Measurements from ENCODE around the gene TRA2B.

- TF ChIP-seq CTCF (IDR thresholded peaks at IDR 0.05 in 2 of 3, conservative IDR thresholded peaks at IDR 0.05 in 1 of 3; ENCODE audit: borderline replicate concordance in 1 of 3, insufficient read depth in 1 of 3, low read depth in 2 of 3, low read length in 2 of 3), result no peak
- TF ChIP-seq CEBPB (IDR thresholded peaks at IDR 0.05; ENCODE audit: low read depth), result no peak
Measured at GRCh38 chr3:185958626-185959025, 20.8 kb upstream of the TRA2B start.

Measured in HCT116 (cell line).